ENCODE measurements around the gene CDH12.
"Not testable (repeated sequence)": the region's sequence is repeated elsewhere in the genome, so short reads cannot be mapped to it uniquely, and the experiment has no call there.

- TF ChIP-seq CTCF (IDR thresholded peaks at IDR 0.05; ENCODE audit: insufficient read depth, low read length); GABPA (IDR thresholded peaks at IDR 0.05; ENCODE audit: low read depth): not testable (repeated sequence)
Measured at GRCh38 chr5:22001097-22001496, 852.0 kb downstream of the CDH12 start.
